ENCODE measurements around the gene NT5DC3. TPM values are rescaled to one million over a fixed set of nuclear protein-coding genes. Genes with fewer than 3 reads are reported as not detected.
A peak's percentile ranks its signal among the peaks of the same experiment; 100 is the strongest.

The NT5DC3 gene
- total RNA-seq, 1 donor from 2014 or later: 6.6 TPM

DNA sequence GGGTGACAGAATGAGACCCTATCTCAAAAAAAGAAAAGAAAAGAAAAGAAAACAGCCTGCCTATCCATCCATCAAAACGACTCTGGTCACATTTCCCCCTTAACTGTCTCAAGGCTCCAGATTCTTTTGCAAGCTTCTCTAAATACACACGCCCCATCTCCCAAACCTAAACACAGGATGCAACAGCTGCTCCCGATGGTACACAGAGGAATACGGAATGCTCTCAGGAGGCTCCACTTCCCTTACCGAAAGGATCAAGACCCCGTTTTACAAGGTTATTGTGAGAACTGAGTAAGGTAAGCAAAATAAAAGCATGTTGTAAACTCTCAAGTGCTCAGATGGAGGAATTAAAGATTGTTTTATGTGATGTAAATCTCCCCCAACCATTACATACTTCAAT, 62.3 kb downstream of the NT5DC3 start:
- TF ChIP-seq, protein P1, sequence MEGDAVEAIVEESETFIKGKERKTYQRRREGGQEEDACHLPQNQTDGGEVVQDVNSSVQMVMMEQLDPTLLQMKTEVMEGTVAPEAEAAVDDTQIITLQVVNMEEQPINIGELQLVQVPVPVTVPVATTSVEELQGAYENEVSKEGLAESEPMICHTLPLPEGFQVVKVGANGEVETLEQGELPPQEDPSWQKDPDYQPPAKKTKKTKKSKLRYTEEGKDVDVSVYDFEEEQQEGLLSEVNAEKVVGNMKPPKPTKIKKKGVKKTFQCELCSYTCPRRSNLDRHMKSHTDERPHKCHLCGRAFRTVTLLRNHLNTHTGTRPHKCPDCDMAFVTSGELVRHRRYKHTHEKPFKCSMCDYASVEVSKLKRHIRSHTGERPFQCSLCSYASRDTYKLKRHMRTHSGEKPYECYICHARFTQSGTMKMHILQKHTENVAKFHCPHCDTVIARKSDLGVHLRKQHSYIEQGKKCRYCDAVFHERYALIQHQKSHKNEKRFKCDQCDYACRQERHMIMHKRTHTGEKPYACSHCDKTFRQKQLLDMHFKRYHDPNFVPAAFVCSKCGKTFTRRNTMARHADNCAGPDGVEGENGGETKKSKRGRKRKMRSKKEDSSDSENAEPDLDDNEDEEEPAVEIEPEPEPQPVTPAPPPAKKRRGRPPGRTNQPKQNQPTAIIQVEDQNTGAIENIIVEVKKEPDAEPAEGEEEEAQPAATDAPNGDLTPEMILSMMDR (IDR thresholded peaks at IDR 0.05): no peak
- H3K9me3 ChIP-seq: no peaks in the 10 kb centered on the region
- no peak for DNase-seq (ENCODE audit: low spot score in 2 of 2)
- no peaks in the 10 kb centered on the region for H3K27me3 ChIP-seq
- intact Hi-C loops (cut with DNase I): no loop called here
- H3K27ac ChIP-seq: no peak overlapping the region
- H3K4me3 ChIP-seq: no peak overlapping the region
- peaks cover 2 to 3% of the 10 kb centered on the region in 2 donors for H3K4me1 ChIP-seq
- H3K36me3 ChIP-seq: peaks cover 43 to 72% of the 10 kb centered on the region in 2 donors

DNA sequence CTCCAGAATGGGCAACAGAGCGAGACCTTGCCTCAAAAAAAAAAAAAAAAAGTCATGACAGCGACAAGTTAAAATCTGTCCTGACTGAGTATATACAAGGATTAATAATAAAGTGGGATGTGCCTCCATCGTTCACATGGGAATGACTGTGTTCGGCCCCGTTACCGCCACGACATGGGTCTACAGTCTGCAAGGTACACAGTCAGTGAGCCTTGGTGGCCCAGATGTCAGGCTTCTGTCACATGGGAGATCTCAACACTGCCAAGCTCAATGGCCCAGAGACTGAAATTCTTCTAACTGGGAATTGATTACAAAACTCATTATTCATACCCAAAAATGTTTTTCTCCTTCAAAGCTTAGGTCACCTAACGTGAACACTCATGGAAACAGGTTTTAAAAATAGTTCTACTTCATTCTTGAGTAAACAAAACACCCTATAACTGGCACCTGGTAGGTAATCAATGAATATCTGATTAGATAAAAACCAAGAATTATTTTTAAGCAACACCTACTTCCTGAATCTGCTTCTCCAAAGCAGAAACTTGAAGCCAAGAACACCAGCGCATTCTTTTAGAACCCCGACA, 66.0 kb downstream of the NT5DC3 start:
- no peaks in the 10 kb centered on the region for H3K27me3 ChIP-seq
- peaks cover 26 to 64% of the 10 kb centered on the region in 2 donors for H3K36me3 ChIP-seq
- no peak for DNase-seq (ENCODE audit: low spot score in 2 of 2)
- H3K4me3 ChIP-seq: no peak overlapping the region
- intact Hi-C loops (cut with DNase I): loop anchor here (2.0 to 5.0 kb wide), 3 partner anchors 62 to 157 kb away; partner anchors contain the start of gene HSP90B1
- H3K4me1 ChIP-seq: peaks cover 5 to 13% of the 10 kb centered on the region in 2 donors
- no peak overlapping the region for H3K27ac ChIP-seq
- H3K9me3 ChIP-seq: no peaks in the 10 kb centered on the region
- TF ChIP-seq, protein P1 (IDR thresholded peaks at IDR 0.05): no peak

DNA sequence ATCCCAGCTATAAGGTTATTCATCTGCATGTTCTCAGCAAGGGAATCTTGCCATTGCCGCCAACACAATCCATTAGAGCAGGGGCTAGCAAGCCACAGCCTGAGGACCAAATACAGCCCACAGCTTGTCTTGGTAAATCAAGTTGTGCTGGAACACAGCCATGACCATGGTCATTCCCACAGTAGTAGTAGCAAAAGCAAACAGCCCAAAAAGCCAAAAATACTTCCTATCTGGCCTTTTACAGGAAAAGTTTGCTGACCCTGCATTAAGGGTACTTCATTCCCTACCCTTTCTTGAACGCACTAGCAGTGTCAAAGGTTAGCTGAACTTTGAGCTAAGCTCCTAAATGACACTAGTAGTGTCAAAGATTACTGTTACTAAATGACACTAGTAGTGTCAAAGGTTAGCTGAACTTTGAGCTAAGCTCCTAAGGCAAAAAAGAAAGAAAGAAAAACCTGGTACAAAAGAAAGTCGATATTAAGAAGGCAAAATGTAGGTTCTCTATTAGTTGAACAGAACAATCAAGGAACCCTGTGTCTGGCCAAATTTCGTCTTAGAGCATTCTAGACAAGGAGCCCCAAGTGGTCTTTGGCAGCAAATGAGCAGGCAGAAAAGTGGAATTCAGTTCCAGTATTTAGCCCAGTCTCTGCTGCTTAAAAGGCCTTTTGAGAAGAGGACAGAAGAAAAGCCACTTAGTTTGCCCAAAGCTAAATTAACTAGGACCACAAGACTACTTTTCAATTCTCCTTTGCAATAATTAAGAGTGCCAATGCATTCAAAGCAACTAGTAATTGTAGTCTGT, 67.7 kb downstream of the NT5DC3 start:
- Histone ChIP-seq H3K36me3 (peaks cover 35 to 64% of the 10 kb centered on the region in 2 donors), H3K9me3 (no peaks in the 10 kb centered on the region), H3K4me3 (no peak overlapping the region), H3K27me3 (no peaks in the 10 kb centered on the region), H3K27ac (peak overlapping the region; percentile 18 to 33), H3K4me1 (peaks cover 5 to 13% of the 10 kb centered on the region in 2 donors)
- no peak for DNase-seq (ENCODE audit: low spot score in 2 of 2)
- TF ChIP-seq, protein P1 (IDR thresholded peaks at IDR 0.05): no peak
- intact Hi-C loops (cut with DNase I): loop anchor here (5.0 kb wide), 2 partner anchors 64 to 159 kb away; partner anchors contain the start of gene HSP90B1

GRCh38 chr12:103772367-103773108, 68.5 kb downstream of the NT5DC3 start:
- H3K27me3 ChIP-seq: no peaks in the 10 kb centered on the region
- H3K4me1 ChIP-seq: peaks cover 5 to 13% of the 10 kb centered on the region in 2 donors
- H3K9me3 ChIP-seq: no peaks in the 10 kb centered on the region
- peak overlapping the region in 1 of 2 donors; percentile 32 for H3K27ac ChIP-seq
- H3K4me3 ChIP-seq: no peak overlapping the region
- no peak for DNase-seq (ENCODE audit: low spot score in 2 of 2)
- TF ChIP-seq, protein P1 (IDR thresholded peaks at IDR 0.05): no peak
- peaks cover 30 to 64% of the 10 kb centered on the region in 2 donors for H3K36me3 ChIP-seq
- intact Hi-C loops (cut with DNase I): loop anchor here (5.0 kb wide), 2 partner anchors 65 to 160 kb away; partner anchors contain the start of gene HSP90B1

- no peaks in the 10 kb centered on the region for H3K9me3 ChIP-seq
- TF ChIP-seq, protein P1 (IDR thresholded peaks at IDR 0.05): peak in 1 of 3 experiments; percentile 50
- DNase-seq (ENCODE audit: low spot score in 2 of 2): no peak
- peak overlapping the region in 1 of 2 donors; percentile 24 for H3K27ac ChIP-seq
- no peak overlapping the region for H3K4me3 ChIP-seq
- peaks cover 5 to 13% of the 10 kb centered on the region in 2 donors for H3K4me1 ChIP-seq
- H3K27me3 ChIP-seq: no peaks in the 10 kb centered on the region
- peaks cover 25 to 64% of the 10 kb centered on the region in 2 donors for H3K36me3 ChIP-seq
- intact Hi-C loops (cut with DNase I): loop anchor here (5.0 kb wide), 2 partner anchors 66 to 161 kb away; partner anchors contain the start of gene HSP90B1
Observed at GRCh38 chr12:103771466-103771865, 69.6 kb downstream of the NT5DC3 start.

All from ascending aorta (tissue), 2 donors.